Upper lobe of left lung (tissue), 6 donors: ENCODE measurements around the gene GLCE. TPM values are rescaled to one million over a fixed set of nuclear protein-coding genes. Genes with fewer than 3 reads are reported as not detected.

Experiments used
- ATAC-seq, 2 donors: fragments of 200-7000 bp; cut with Tn5 transposase; one replicate each; pipeline ENCODE4 v1.9.1; 2022; ENCODE audit warnings: mild to moderate bottlenecking in 2 of 2, moderate library complexity in 2 of 2; ENCODE audit not compliant: low FRiP score in 2 of 2
- DNase-seq, 2 donors: peaks; one replicate each; pipeline ENCODE4 v3.0.0-alpha.2; 2019 to 2020
- H3K27ac ChIP-seq, 4 donors: fragments of 200-600 bp; sonication (generic); one replicate each; pipeline ENCODE4 v1.5.1; 2016 to 2019
- H3K27me3 ChIP-seq, 4 donors: fragments of 200-600 bp; sonication (generic); one replicate each; pipeline ENCODE4 v1.5.1; 2017 to 2019
- H3K36me3 ChIP-seq, 4 donors: fragments of 200-600 bp; sonication (generic); one replicate each; pipeline ENCODE4 v1.5.1; 2016 to 2019
- H3K4me1 ChIP-seq, 4 donors: fragments of 200-600 bp; sonication (generic); one replicate each; pipeline ENCODE4 v1.5.1; 2018 to 2019
- H3K4me3 ChIP-seq, 4 donors: fragments of 200-600 bp; sonication (generic); one replicate each; pipeline ENCODE4 v1.5.1; 2017 to 2019; ENCODE audit warnings: mild to moderate bottlenecking in 2 of 4, moderate library complexity in 1 of 4
- H3K9me3 ChIP-seq, 4 donors: fragments of 200-600 bp; sonication (generic); one replicate each; pipeline ENCODE4 v1.5.1; 2018 to 2019
- EP300 ChIP-seq, 4 donors: sonication (generic); formaldehyde crosslinking; IDR thresholded peaks; one replicate each; pipeline ENCODE4 v1.5.1; 2017; ENCODE audit warnings: antibody characterized with exemption in 4 of 4, control low read depth in 2 of 4
- POLR2A ChIP-seq, 4 donors: fragments of 450-650 bp; IDR thresholded peaks; one replicate each; pipeline ENCODE4 v1.5.1; 2016 to 2017; ENCODE audit warnings: antibody characterized with exemption in 4 of 4, mild to moderate bottlenecking in 2 of 4
- POLR2AphosphoS5 ChIP-seq, 2 donors: sonication (generic); formaldehyde crosslinking; IDR thresholded peaks; one replicate each; pipeline ENCODE4 v1.5.1; 2017; ENCODE audit warnings: antibody characterized with exemption in 2 of 2
- WGBS, 2 donors: methylation state at CpG; one replicate each; pipeline ENCODE4 v1.1.5; 2017 to 2018; 5-methylcytosine and 5-hydroxymethylcytosine counted together
- total RNA-seq, 6 donors: library from RNA; depleted of rRNA in 4 of 6; stranded (reverse); fragments of >200 nt in 4 of 6; gene quantifications; one replicate each; pipeline versions ENCODE4 v1.1.0 to v1.2.1, GENCODE V29; 2016 to 2021
- TF ChIP-seq, protein P1 (sequence below), 6 experiments: fragments of 450-650 bp in 4 of 6; fragments of 200-600 bp in 2 of 6; sonication (generic) in 2 of 6; IDR thresholded peaks; one replicate each; pipeline ENCODE4 v1.5.1; 2016 to 2019; ENCODE audit warnings: antibody characterized with exemption in 6 of 6
- donor health status: DM: no; HTN: no; CAD: no; lungs with moderate emphysema.
- donor health status: DM: no; HTN: yes; CAD: no; lungs with severe emphysema.

The GLCE gene
- total RNA-seq, 6 donors from 2014 or later = 12.5 to 24.8 (median 17.2) TPM

DNA sequence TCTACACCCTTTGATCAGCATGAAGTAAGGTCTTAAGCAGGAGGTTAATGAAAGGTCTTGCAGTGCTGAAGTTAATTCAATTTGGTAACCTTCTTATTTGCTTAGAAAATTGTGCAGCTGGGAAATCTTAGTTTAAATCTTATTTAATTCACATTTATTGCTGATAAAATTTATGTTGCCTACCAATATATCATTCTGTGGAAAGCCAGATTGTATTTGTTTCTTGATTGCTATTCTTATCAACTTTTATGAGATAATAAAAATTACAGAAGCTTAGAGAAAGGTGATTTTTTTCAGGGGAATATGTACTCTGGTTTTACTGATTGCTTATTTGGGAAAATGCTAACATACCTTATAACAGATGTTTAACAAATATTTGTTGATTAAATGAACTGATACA lies 74.2 kb downstream of the GLCE start:
- TF ChIP-seq POLR2A (IDR thresholded peaks at IDR 0.05) (no peak), EP300 (IDR thresholded peaks at IDR 0.05) (no peak), POLR2AphosphoS5 (IDR thresholded peaks at IDR 0.05) (no peak)
- TF ChIP-seq, protein P1, sequence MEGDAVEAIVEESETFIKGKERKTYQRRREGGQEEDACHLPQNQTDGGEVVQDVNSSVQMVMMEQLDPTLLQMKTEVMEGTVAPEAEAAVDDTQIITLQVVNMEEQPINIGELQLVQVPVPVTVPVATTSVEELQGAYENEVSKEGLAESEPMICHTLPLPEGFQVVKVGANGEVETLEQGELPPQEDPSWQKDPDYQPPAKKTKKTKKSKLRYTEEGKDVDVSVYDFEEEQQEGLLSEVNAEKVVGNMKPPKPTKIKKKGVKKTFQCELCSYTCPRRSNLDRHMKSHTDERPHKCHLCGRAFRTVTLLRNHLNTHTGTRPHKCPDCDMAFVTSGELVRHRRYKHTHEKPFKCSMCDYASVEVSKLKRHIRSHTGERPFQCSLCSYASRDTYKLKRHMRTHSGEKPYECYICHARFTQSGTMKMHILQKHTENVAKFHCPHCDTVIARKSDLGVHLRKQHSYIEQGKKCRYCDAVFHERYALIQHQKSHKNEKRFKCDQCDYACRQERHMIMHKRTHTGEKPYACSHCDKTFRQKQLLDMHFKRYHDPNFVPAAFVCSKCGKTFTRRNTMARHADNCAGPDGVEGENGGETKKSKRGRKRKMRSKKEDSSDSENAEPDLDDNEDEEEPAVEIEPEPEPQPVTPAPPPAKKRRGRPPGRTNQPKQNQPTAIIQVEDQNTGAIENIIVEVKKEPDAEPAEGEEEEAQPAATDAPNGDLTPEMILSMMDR (IDR thresholded peaks at IDR 0.05) = no peak
- H3K36me3 ChIP-seq = no peaks in the 10 kb centered on the region
- H3K4me1 ChIP-seq = no peaks in the 10 kb centered on the region
- DNase-seq (no peak), ATAC-seq (no peak)
- no peak overlapping the region for H3K4me3 ChIP-seq
- no peak overlapping the region for H3K27ac ChIP-seq
- H3K27me3 ChIP-seq = no peaks in the 10 kb centered on the region
- no peaks in the 10 kb centered on the region for H3K9me3 ChIP-seq

DNA sequence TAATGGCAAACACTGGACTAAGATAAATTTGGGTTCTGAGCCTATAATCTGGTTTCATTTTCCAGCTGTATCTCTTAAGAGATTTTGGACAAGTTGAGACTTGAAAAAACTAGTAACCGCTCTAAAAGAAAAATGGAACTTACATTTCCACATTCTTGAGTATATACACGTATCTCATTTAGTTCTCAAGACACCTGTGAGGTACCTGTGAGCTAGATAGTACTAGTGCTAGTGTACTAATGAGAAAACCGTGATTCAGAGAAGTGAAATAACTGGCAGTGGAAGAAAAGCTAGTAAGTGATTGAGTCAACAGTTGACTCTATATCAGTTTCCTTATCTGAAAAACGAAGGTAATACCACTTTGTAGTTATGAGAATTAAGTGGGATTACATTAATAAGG lies 76.1 kb downstream of the GLCE start:
- TF ChIP-seq EP300 (IDR thresholded peaks at IDR 0.05) (no peak), POLR2AphosphoS5 (IDR thresholded peaks at IDR 0.05) (no peak), POLR2A (IDR thresholded peaks at IDR 0.05) (no peak)
- TF ChIP-seq, protein P1 (IDR thresholded peaks at IDR 0.05) = no peak
- Histone ChIP-seq H3K4me1 (no peaks in the 10 kb centered on the region), H3K27ac (no peak overlapping the region), H3K36me3 (no peaks in the 10 kb centered on the region), H3K27me3 (no peaks in the 10 kb centered on the region), H3K9me3 (no peaks in the 10 kb centered on the region), H3K4me3 (no peak overlapping the region)
- WGBS, 2 donors = 86 to 87% methylated on average over 4 of the region's 4 CpGs
- ATAC-seq = no peak
- no peak for DNase-seq

DNA sequence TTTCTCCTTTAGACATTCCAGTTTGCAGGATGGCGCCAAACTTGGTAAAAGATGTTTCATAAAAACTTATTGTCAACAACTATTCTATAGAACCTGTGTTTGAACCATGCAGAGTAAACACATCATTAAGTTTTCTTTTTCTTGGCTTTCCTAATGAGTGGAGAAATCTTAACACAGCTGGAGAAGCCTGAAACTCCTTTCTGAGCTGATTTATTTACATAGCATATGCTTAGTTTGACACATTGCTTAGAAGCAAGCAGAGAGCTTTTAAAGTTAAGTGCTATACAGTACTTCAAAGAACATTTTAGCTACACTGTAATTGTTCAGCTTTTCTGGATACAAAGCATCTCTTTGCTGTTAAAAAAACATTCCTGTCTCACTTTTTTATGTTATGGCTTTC lies 77.3 kb downstream of the GLCE start:
- no peak overlapping the region for H3K27ac ChIP-seq
- DNase-seq (no peak), ATAC-seq (no peak)
- H3K9me3 ChIP-seq = no peaks in the 10 kb centered on the region
- TF ChIP-seq, protein P1 (IDR thresholded peaks at IDR 0.05) = no peak
- no peak for TF ChIP-seq POLR2A (IDR thresholded peaks at IDR 0.05)
- TF ChIP-seq EP300 (IDR thresholded peaks at IDR 0.05) = no peak
- no peak for TF ChIP-seq POLR2AphosphoS5 (IDR thresholded peaks at IDR 0.05)
- no peaks in the 10 kb centered on the region for H3K4me1 ChIP-seq
- H3K36me3 ChIP-seq = no peaks in the 10 kb centered on the region
- H3K27me3 ChIP-seq = no peaks in the 10 kb centered on the region
- H3K4me3 ChIP-seq = no peak overlapping the region
- WGBS, 2 donors = 89 to 100% methylated on average over 1 of the region's 1 CpG

DNA sequence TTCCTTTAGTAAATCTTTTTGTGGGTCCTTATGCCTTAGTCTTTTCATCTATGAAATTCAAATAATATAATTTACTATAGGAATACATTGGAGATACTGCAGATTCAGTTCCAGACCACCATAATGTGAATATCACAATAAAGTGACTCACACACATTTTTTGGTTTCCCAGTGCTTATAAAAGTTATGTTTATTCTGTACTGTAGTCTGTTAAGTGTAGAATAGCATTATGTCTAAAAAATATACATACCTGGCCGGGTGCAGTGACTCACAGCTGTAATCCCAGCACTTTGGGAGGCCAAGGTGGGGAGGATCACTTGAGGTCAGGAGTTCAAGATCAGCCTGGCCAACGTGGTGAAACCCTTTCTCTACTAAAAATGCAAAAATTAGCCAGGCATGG lies 84.4 kb downstream of the GLCE start:
- 17 to 22% methylated on average over 2 of the region's 2 CpGs for WGBS, 2 donors
- DNase-seq = no peak
- no peak overlapping the region for H3K27ac ChIP-seq
- H3K4me3 ChIP-seq = no peak overlapping the region
- H3K9me3 ChIP-seq = no peaks in the 10 kb centered on the region
- TF ChIP-seq, protein P1 (IDR thresholded peaks at IDR 0.05) = no peak
- TF ChIP-seq POLR2AphosphoS5 (IDR thresholded peaks at IDR 0.05) (no peak), EP300 (IDR thresholded peaks at IDR 0.05) (no peak), POLR2A (IDR thresholded peaks at IDR 0.05) (no peak)
- ATAC-seq = no peak
- peaks cover 0 to 4% (median 0%) of the 10 kb centered on the region in 4 donors for H3K4me1 ChIP-seq
- H3K36me3 ChIP-seq = no peaks in the 10 kb centered on the region
- H3K27me3 ChIP-seq = no peaks in the 10 kb centered on the region

DNA sequence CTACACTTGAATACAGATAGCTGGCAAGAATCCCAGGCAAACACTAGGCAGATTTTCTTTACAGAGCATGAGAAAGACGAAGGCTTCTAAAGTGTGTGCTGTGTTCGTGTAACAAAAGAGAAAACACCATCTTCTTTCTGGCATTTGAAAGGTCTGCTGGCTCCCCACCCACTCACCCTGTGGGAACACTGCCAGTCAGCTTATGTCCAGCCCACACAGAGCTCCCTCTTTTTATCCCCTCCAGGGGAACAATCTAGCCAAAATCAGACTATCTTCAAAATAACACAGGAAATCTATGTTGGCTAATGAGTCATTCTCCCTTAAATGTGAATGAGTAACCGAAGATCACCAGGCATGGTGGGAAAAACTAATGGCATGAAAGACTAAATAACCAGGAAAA lies 92.7 kb downstream of the GLCE start:
- WGBS, 2 donors = 49 to 51% methylated on average over 3 of the region's 3 CpGs
- DNase-seq (no peak), ATAC-seq (peak in 1 of 2 donors; percentile 57)
- no peak overlapping the region for H3K4me3 ChIP-seq
- TF ChIP-seq POLR2AphosphoS5 (IDR thresholded peaks at IDR 0.05) (no peak), EP300 (IDR thresholded peaks at IDR 0.05) (no peak), POLR2A (IDR thresholded peaks at IDR 0.05) (no peak)
- TF ChIP-seq, protein P1 (IDR thresholded peaks at IDR 0.05) = no peak
- H3K36me3 ChIP-seq = no peaks in the 10 kb centered on the region
- no peaks in the 10 kb centered on the region for H3K9me3 ChIP-seq
- no peaks in the 10 kb centered on the region for H3K27me3 ChIP-seq
- H3K27ac ChIP-seq = no peak overlapping the region
- H3K4me1 ChIP-seq = peaks cover 0 to 5% (median 0%) of the 10 kb centered on the region in 4 donors
